NT2/D1 (cell line): ENCODE results near the gene DLG2.

Experiments
- SUZ12 ChIP-seq: IDR thresholded peaks from 2 replicates; pipeline ENCODE4 v1.6.1; 2011; ENCODE audit not compliant: insufficient read length, insufficient read depth; ENCODE audit errors: extremely low read depth
- YY1 ChIP-seq: IDR thresholded peaks from 2 replicates; pipeline ENCODE4 v1.6.1; 2011; ENCODE audit not compliant: insufficient read length, insufficient read depth
- ZNF274 ChIP-seq: IDR thresholded peaks from 2 replicates; pipeline ENCODE4 v1.6.1; 2011; ENCODE audit warnings: mild to moderate bottlenecking, low read depth, low read length

GRCh38 chr11:83852012-83852411, 1775.1 kb downstream of the DLG2 start:
- TF ChIP-seq ZNF274, result no peak
- no peak for TF ChIP-seq YY1
- TF ChIP-seq SUZ12, result no peak
